Nephron (organoid): ENCODE data around the gene TNIK.
A peak's percentile ranks its signal among the peaks of the same experiment; 100 is the strongest.

Source experiments
- H3K27ac Mint-ChIP-seq, 3 experiments: 2 replicates each; pipeline ENCODE4 v1.8.0; 2020; ENCODE audit warnings: mixed read lengths in 3 of 3, mild to moderate bottlenecking in 2 of 3, moderate library complexity in 1 of 3
- H3K27me3 Mint-ChIP-seq: 2 replicates; pipeline ENCODE4 v1.8.0; 2021; ENCODE audit warnings: low read depth, mild to moderate bottlenecking, moderate library complexity, mixed read lengths
- H3K36me3 Mint-ChIP-seq: 2 replicates; pipeline ENCODE4 v1.8.0; 2020; ENCODE audit warnings: low read depth, mixed read lengths
- H3K4me1 Mint-ChIP-seq: 2 replicates; pipeline ENCODE4 v1.8.0; 2020; ENCODE audit warnings: mixed read lengths
- H3K4me3 Mint-ChIP-seq, 3 experiments: 2 replicates each; pipeline ENCODE4 v1.8.0; 2020; ENCODE audit warnings: mild to moderate bottlenecking in 3 of 3, mixed read lengths in 3 of 3, moderate library complexity in 2 of 3
- H3K9me3 Mint-ChIP-seq: 2 replicates; pipeline ENCODE4 v1.8.0; 2020; ENCODE audit warnings: mixed read lengths
- TF ChIP-seq, protein P1 (sequence below), 3 experiments: fragments of 200-600 bp; sonication (generic); IDR thresholded peaks; one replicate each; pipeline ENCODE4 v1.5.0; 2021; ENCODE audit warnings: antibody characterized with exemption in 3 of 3; ENCODE audit not compliant: unreplicated experiment in 3 of 3

The TNIK gene

DNA sequence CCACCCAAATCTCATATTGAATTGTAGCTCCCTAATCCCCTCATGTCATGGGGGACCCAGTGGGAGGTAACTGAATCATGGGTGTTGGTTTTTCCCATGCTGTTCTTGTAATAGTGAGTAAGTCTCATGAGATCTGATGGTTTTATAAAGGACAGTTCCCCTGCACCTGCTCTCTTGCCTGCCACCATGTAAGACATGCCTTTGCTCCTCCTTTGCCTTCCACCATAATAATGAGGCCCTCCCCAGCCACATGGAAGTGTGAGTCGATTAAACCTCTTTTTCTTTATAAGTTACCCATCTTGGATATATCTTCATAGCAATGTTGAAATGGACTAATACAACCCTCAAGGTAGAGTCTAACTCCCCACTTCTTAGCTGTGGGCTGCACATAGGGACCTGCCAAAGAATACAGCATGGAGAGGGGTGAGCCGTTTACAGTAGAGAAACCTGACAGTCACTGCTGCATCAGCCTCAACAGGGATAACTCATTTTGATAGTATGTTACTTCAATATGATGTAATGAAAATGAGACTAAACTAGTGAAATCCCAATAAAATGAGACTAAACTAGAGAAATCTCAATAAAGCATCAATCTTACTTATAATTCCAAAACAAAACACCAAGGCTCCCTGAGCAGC is 117.3 kb downstream of the TNIK start:
- no peaks in the 10 kb centered on the region for H3K27me3 Mint-ChIP-seq
- TF ChIP-seq, protein P1, sequence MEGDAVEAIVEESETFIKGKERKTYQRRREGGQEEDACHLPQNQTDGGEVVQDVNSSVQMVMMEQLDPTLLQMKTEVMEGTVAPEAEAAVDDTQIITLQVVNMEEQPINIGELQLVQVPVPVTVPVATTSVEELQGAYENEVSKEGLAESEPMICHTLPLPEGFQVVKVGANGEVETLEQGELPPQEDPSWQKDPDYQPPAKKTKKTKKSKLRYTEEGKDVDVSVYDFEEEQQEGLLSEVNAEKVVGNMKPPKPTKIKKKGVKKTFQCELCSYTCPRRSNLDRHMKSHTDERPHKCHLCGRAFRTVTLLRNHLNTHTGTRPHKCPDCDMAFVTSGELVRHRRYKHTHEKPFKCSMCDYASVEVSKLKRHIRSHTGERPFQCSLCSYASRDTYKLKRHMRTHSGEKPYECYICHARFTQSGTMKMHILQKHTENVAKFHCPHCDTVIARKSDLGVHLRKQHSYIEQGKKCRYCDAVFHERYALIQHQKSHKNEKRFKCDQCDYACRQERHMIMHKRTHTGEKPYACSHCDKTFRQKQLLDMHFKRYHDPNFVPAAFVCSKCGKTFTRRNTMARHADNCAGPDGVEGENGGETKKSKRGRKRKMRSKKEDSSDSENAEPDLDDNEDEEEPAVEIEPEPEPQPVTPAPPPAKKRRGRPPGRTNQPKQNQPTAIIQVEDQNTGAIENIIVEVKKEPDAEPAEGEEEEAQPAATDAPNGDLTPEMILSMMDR (IDR thresholded peaks at IDR 0.05; ENCODE audit: unreplicated experiment in 3 of 3): no peak
- peaks cover 7% of the 10 kb centered on the region for H3K36me3 Mint-ChIP-seq
- H3K27ac Mint-ChIP-seq: no peak overlapping the region
- H3K9me3 Mint-ChIP-seq: peaks cover 3% of the 10 kb centered on the region
- no peak overlapping the region for H3K4me3 Mint-ChIP-seq
- H3K4me1 Mint-ChIP-seq: peaks cover 29% of the 10 kb centered on the region

GRCh38 chr3:171342200-171342599 is 118.0 kb downstream of the TNIK start:
- Mint-ChIP-seq H3K9me3 (peaks cover 3% of the 10 kb centered on the region), H3K4me3 (no peak overlapping the region), H3K36me3 (peaks cover 7% of the 10 kb centered on the region), H3K27me3 (no peaks in the 10 kb centered on the region), H3K4me1 (peaks cover 23% of the 10 kb centered on the region), H3K27ac (no peak overlapping the region)
- TF ChIP-seq, protein P1 (IDR thresholded peaks at IDR 0.05; ENCODE audit: unreplicated experiment in 3 of 3): no peak

- Mint-ChIP-seq H3K36me3 (peaks cover 7% of the 10 kb centered on the region), H3K27ac (no peak overlapping the region), H3K4me1 (peaks cover 17% of the 10 kb centered on the region), H3K9me3 (peaks cover 3% of the 10 kb centered on the region), H3K4me3 (no peak overlapping the region), H3K27me3 (no peaks in the 10 kb centered on the region)
- TF ChIP-seq, protein P1 (IDR thresholded peaks at IDR 0.05; ENCODE audit: unreplicated experiment in 3 of 3): no peak
These were observed 119.8 kb downstream of the TNIK start for GRCh38 chr3:171340434-171340833.

DNA sequence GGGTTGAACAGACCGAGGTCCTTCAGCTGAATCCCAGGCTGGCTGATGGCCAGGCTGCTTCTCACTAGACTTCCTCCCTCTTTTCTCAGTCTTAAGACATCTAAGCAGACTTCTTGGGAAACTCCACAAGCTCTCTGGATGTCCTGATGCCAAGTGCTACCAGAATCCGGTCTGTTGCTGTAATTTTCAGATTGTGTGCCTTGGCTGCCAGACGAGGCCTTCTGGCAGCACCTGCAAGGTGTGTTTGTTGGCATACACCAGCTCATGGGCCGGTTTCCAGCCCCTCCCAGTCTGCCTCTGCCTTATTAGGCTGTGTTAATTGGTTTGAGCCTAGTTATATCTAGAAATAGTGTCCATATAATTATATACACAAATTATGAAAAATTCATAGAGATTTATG is 120.6 kb downstream of the TNIK start:
- Mint-ChIP-seq H3K27ac (no peak overlapping the region), H3K27me3 (no peaks in the 10 kb centered on the region), H3K36me3 (peaks cover 7% of the 10 kb centered on the region), H3K4me3 (no peak overlapping the region), H3K4me1 (peaks cover 17% of the 10 kb centered on the region), H3K9me3 (peaks cover 3% of the 10 kb centered on the region)
- TF ChIP-seq, protein P1 (IDR thresholded peaks at IDR 0.05; ENCODE audit: unreplicated experiment in 3 of 3): no peak

DNA sequence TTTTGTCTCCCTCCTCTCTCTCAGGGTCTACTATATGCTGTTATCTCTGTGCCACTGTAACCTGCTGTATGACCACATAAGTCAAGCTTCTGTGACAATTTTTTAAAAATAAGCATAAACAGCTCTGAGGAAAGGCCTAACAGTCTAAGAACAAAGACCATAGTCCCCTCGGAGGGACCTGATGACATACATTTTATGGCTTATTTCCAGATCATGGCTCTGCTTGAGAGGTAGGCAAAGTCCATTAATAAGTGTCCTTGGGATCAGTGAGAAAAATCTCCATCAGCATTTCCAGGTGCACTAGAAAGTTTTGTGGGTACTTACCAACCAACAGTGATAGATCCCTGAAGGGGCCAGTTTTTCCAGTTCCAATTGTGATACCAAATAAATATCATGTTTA is 123.8 kb downstream of the TNIK start:
- H3K9me3 Mint-ChIP-seq: no peaks in the 10 kb centered on the region
- peaks cover 25% of the 10 kb centered on the region for H3K4me1 Mint-ChIP-seq
- TF ChIP-seq, protein P1 (IDR thresholded peaks at IDR 0.05; ENCODE audit: unreplicated experiment in 3 of 3): no peak
- H3K4me3 Mint-ChIP-seq: no peak overlapping the region
- H3K27ac Mint-ChIP-seq: no peak overlapping the region
- no peaks in the 10 kb centered on the region for H3K27me3 Mint-ChIP-seq
- peaks cover 3% of the 10 kb centered on the region for H3K36me3 Mint-ChIP-seq

- Mint-ChIP-seq H3K9me3 (no peaks in the 10 kb centered on the region), H3K27me3 (no peaks in the 10 kb centered on the region), H3K36me3 (peaks cover 3% of the 10 kb centered on the region), H3K4me1 (peaks cover 28% of the 10 kb centered on the region), H3K27ac (peak overlapping the region; percentile 9 to 71 (median 28)), H3K4me3 (no peak overlapping the region)
- TF ChIP-seq, protein P1 (IDR thresholded peaks at IDR 0.05; ENCODE audit: unreplicated experiment in 3 of 3): no peak
These were observed 124.6 kb downstream of the TNIK start for GRCh38 chr3:171335559-171335958.
